GM21529 (cell line): ENCODE data around the gene SIX3.

ENCODE experiments used
- ATAC-seq: cut with Tn5 transposase; IDR thresholded peaks from one replicate; pipeline ENCODE4 v1.9.1; 2021; ENCODE audit not compliant: unreplicated experiment

SIX3 gene

GRCh38 chr2:44942304-44943030 is 965 bp downstream of the SIX3 start:
- no peak for ATAC-seq

DNA sequence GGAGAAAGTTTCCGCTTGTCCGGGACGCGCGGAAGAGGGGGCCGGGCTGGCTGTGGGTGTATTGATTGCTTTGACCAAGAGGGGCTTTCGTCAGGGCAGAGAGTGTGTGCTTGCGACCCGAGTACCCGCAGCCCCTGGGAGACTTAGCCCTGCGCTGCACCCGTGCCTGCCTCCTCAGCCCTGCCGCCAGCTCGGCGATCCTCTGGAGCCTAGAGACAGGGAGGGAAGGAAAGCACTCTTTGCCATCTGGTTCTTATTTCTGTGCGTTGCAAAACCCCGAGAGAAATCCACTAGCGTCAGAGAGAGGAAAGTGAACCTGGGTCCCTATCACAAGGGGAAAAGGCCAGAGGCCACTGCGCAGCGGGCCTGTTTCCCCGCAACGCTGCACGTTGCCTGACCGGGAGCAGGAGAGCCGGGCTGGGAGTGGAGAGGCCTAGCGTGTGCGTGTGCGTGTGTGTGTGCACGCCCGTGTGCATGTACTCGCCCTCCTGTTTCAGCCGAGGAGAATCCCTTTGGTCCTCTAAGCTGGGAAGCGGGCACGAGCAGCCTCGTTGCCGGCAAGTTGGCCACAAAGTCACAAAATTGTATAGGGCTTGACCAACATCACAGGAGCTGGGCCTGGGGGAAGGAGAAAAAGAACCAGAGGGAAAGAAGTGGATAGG is 1.7 kb downstream of the SIX3 start:
- ATAC-seq = no peak

DNA sequence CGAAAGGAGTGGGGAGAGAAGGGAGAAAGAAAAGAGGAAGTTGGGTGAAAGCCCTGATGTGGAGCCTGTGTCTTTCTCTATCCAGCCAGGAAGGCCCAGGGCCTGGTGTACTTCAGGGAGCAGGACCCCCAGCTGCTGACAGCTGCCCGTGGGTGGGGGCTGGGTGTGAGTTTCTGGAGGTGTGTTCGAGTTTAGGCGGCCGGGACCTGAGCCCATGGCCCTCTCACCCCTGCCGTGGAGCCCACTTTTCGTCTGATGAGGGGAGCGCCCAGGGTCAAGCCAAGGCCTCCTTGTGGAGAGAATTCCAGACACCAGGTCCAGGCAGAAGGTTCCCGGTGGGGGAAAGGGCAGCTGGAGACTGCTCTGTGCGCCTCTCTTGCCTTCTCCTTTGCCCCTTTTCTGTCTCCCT is 2.2 kb downstream of the SIX3 start:
- ATAC-seq = no peak

DNA sequence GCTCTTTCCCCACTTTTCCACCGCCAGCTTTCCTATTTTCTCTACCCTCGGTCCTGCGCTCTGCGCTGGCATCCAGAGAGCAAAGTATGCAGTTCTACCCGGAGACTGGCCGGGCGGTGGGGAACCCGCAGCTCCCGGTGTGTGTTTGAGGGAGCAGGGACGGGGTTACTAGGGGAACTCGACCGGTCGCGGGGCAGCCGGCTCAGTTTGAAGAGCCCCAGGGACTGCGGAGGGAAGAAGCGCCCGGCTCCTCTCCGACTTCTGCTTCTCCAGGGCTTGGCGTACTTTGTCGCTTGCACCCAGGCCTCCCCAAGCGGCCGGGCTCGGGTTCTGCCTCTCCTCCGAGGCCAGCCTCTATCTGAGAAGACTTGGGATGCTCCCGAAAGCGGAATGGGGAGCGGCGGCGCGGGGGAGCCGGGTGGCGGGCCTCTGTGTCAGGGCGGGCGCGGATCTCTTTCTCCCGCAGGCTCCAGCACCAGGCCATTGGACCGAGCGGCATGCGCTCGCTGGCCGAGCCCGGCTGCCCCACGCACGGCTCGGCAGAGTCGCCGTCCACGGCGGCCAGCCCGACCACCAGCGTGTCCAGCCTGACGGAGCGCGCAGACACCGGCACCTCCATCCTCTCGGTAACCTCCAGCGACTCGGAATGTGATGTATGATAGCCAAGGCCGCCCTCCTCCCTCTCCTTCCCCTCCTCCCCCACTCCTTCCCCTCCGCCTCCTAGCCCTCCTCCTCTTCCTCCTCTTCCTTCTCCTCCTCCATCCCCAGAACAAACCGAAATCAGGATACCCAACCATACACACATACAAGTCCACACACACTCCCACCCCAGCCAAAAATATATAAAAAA is 2.8 kb downstream of the SIX3 start:
- no peak for ATAC-seq

GRCh38 chr2:44944952-44945612 is 3.6 kb downstream of the SIX3 start:
- no peak for ATAC-seq

DNA sequence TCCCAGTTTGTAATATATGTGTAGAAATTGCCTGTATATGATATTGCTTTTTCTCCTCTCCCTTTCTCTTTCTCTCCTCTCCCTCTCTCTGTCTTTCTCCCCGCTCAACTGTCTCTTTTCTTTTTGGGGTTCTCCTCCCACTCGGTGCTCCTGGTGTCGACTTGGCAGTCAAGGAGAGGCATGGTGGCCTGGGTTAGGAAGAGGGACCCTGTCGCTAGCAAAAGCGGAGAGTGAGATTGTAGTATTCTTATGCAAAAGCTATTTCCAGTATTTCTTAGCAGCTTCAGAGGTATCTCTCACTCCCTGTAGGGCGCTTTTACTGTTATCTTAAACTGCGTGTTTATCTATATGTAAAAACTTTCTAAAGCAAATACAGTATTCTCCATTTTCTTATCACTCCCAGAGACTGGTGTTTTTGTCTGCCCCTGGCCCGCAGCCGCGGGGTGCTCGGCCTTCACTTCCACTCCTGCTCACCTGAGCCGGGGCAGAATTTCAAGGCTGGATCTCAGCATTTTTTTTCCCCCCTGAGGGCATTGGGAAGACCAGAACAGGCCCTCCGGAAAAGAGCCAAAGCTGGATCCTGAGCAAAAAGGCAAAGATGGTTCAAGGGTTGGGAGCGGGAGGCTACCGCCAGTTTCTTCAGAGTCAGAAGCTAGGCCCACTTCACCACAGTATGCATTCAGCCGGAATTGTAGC is 4.3 kb downstream of the SIX3 start:
- no peak for ATAC-seq

DNA sequence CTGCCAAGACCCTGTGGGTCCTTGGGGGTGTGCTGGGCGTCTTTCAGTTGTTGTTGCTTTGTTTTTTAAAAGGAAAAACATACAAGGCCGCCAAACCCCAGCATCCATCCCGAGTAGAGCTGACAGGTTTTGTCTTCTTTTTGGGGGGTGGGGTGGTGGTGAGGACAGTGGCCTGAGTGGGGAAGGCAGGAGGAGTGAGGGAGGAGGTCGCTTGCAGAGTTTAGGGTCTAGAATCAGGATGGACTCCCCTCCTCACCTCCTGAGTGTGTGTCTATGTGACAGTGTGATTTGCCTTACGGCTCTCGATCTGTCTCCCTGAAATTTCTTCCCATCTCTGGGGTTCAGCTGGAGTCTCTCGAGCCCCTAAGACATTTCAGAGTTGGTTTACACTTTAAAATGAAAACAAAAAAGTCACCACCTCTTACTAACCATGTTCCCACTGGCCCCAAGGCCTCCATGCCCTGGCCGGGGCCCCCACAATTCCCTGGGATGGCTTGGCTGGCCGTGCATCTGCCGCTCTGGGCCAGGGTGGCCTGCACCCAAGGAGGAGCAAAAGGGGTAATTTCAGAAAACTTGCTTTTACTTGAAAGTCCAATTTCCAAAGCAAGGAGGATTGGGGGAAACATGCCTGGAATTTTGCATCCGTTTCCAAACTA is 5.0 kb downstream of the SIX3 start:
- ATAC-seq = no peak

- ATAC-seq = no peak
Measured at GRCh38 chr2:44947028-44947375, 5.5 kb downstream of the SIX3 start.

- no peak for ATAC-seq
Measured at GRCh38 chr2:44948565-44949328, 7.2 kb downstream of the SIX3 start.

GRCh38 chr2:44949329-44950151 is 8.0 kb downstream of the SIX3 start:
- no peak for ATAC-seq

DNA sequence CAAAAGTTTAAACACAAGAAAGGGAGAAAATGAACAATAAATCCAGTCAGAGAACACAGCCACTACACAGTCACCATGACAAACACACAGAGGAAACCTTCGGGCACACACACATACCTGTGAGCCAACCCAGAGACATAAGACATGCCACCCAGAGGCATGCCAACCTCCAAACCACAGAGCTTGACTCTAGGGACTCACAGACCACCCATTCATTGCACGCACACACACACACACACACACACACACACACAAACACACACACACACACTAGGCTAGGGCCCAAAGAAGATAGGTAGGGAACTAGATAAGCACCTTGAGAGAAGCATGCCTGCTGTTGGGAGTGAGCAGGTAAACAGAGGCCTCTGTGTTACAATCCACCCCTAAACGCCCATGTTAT is 9.1 kb downstream of the SIX3 start:
- ATAC-seq = no peak

- no peak for ATAC-seq
Measured at GRCh38 chr2:44951124-44951523, 9.6 kb downstream of the SIX3 start.

DNA sequence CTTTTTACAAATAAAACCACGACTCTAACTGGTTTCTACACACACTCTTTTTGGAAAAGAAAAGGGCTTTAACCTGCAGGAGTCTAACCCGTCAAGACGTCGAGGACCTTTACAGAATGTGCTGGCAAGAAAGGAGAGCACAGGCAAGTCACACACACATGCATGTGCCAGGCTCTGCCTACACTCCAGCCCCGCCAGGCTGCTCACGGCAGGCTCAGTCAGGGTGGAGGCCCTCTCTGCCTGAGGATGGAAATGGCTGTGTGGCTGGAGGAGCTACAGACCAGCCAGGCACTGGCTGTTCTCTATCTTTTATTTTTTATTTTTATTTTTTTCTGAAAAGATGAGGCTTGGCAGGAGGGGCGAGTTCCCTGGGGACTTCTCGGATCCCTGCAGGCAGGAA is 10.2 kb downstream of the SIX3 start:
- no peak for ATAC-seq

DNA sequence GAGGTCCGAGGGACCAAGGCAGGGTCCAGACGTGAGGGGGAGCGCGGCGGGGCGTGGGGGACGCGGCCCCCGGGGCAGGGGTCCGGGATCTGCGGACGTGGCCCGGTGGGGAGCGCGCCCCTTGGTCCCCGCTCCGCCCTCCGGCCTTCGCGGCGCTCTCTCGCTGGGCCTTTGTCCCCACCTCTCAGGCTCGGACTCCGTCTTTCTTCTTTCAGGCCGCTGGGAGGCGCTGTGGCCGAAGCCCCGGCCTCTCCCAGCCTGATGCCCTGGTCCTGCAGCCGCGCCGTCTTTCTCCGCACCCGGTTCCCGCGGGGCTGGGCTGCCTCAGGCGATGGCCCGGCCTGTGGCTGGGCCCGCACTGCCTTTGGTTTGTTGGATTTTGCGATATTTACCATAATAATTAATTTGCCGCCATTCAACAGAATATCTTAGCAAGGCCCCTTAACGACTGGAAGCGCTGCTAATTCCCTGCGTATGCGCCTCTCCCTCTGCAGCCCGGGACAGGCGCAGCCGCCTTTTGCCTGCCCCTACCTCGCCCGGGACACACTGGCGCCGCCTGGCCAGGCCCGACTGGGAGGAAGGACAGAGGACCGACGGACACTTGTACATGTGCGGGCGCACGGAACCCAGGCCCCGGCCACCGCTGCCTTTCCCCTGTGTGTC is 10.8 kb downstream of the SIX3 start:
- no peak for ATAC-seq

DNA sequence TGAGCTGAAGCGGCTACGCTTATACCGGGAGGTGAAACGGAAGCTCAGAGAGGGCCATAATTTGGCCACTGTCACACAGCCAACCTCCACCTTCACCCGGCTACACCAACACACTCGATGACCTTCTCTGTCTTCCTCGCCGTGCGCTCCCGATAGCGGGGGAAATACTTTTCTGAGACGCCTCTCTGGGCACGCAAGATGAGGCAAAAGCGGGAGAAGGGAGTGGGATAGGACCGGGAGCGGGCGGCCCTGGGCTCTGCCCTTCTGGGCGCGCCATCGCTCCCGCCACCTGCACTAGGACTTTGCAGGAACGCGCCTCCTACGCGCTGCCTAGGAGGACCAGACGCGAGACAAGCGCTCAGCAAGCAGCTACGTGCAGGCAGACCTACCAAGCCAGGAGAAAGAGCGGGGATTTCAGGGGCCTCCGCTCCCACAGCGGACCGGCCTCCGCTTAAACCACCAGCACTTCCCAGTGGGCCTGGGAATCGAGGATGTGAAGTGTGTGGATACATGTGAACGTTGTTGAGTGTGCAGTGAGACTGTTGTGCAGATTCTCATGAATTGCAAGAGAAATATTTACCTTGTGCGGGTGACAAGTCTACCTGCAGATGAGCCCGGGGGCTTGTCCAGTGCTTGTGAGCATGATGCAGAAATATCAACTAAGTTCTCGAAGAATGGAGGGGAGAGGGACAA is 11.4 kb downstream of the SIX3 start:
- ATAC-seq = no peak

GRCh38 chr2:44953499-44953883 is 12.0 kb downstream of the SIX3 start:
- ATAC-seq = no peak

DNA sequence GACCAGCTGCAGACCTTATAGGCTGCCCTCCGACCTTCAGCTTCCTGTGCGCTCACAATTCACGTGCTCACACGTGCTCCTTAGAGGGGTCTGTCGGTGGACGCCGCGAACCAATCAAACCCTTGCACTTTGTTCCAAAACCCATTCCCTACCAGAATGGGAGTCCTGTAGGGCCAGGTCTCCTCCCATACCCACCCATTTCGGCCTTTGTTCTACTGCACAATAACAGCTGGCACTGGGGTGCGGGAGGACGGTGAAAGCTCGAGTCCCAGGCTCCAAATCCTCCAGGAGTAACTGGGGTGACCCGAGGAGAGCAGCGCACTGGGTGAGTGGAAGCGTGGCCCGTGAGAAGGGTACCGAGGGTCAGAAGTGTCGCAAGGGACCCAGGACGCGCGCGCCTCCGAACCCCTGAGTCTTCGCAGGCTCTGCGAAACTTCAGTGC is 13.0 kb downstream of the SIX3 start:
- no peak for ATAC-seq
